ENCODE data around the gene PKP3. TPM values are rescaled to one million over a fixed set of nuclear protein-coding genes. Genes with fewer than 3 reads are reported as not detected.
"Not testable (repeated sequence)": the region's sequence is repeated elsewhere in the genome, so short reads cannot be mapped to it uniquely, and the experiment has no call there.

Gene PKP3
- total RNA-seq = not detected

DNA sequence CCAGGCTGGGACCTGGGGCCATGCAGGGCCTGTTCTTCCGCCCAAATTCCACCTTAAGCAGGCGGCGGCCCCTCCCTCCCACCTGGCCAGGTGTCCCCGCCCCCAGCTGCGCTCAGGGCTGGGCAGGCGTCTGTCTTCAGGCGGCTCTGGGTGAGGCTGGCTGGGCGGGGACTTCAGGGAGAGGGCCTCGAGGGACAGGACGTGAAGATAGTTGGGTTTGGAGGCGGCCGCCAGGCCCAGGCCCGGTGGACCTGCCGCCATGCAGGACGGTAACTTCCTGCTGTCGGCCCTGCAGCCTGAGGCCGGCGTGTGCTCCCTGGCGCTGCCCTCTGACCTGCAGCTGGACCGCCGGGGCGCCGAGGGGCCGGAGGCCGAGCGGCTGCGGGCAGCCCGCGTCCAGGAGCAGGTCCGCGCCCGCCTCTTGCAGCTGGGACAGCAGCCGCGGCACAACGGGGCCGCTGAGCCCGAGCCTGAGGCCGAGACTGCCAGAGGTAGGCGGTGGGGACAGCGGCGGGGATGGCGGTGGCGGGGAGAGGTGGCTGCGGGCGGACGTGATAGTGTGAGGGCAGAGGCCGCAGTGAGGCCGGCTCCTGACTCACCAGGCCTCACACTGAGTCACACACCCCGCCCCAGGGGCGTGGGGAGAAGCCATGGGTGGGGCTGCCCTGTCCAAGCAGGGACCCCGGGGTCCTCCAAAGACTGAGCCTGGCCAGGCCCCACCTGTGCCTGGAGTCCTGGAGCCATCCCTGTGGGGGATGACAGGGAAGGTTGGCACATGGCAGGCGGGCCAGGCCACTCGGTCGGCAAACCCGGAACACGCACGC is at the start of gene PKP3:
TSS of gene PKP3 (plus strand) at position 176 of the 824 bp plus-strand sequence. CDS start at position 260, 84 bp downstream.
- H3K9me3 ChIP-seq = no peaks in the 10 kb centered on the region
- no peak for DNase-seq (ENCODE audit: low spot score in 2 of 2)
- H3K4me1 ChIP-seq = peaks cover 4 to 8% of the 10 kb centered on the region in 2 donors
- TF ChIP-seq, protein P1, sequence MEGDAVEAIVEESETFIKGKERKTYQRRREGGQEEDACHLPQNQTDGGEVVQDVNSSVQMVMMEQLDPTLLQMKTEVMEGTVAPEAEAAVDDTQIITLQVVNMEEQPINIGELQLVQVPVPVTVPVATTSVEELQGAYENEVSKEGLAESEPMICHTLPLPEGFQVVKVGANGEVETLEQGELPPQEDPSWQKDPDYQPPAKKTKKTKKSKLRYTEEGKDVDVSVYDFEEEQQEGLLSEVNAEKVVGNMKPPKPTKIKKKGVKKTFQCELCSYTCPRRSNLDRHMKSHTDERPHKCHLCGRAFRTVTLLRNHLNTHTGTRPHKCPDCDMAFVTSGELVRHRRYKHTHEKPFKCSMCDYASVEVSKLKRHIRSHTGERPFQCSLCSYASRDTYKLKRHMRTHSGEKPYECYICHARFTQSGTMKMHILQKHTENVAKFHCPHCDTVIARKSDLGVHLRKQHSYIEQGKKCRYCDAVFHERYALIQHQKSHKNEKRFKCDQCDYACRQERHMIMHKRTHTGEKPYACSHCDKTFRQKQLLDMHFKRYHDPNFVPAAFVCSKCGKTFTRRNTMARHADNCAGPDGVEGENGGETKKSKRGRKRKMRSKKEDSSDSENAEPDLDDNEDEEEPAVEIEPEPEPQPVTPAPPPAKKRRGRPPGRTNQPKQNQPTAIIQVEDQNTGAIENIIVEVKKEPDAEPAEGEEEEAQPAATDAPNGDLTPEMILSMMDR (IDR thresholded peaks at IDR 0.05) = no peak
- no peaks in the 10 kb centered on the region for H3K36me3 ChIP-seq
- H3K4me3 ChIP-seq = no peak within 1 kb of the TSS
- intact Hi-C loops (cut with DNase I) = no loop called here
- no peak within 1 kb of the TSS for H3K27ac ChIP-seq
- H3K27me3 ChIP-seq = peaks cover 9% of the 10 kb centered on the region

- H3K4me3 ChIP-seq = no peak overlapping the region
- H3K4me1 ChIP-seq = no peaks in the 10 kb centered on the region
- no peaks in the 10 kb centered on the region for H3K27me3 ChIP-seq
- H3K27ac ChIP-seq = no peak overlapping the region
- H3K36me3 ChIP-seq = no peaks in the 10 kb centered on the region
- intact Hi-C loops (cut with DNase I) = no loop called here
- TF ChIP-seq, protein P1 (IDR thresholded peaks at IDR 0.05) = no peak
- DNase-seq (ENCODE audit: low spot score in 2 of 2) = no peak
- H3K9me3 ChIP-seq = no peaks in the 10 kb centered on the region
Measured at GRCh38 chr11:344836-345578, 49.0 kb upstream of the PKP3 start.

DNA sequence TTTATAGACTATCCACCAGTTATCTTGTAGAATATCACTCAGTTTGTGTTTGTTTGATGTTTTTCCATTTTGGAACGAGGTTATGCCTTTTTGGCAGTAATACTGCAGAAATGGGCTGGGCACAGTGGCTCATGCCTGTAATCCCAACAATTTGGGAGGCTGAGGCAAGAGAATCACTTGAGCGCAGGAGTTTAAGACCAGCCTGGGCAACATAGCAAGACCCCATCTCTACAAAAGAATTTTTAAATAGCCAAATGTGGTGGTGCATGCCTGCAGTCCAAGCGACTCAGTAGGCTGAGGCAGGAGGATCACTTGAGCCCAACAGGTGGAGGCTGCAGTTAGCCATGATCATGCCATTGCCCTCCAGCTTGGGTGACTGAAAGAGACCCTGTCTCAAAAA is 47.5 kb upstream of the PKP3 start:
- no peak overlapping the region for H3K4me3 ChIP-seq
- TF ChIP-seq, protein P1 (IDR thresholded peaks at IDR 0.05) = no peak
- no peak for DNase-seq (ENCODE audit: low spot score in 2 of 2)
- no peaks in the 10 kb centered on the region for H3K27me3 ChIP-seq
- no peaks in the 10 kb centered on the region for H3K36me3 ChIP-seq
- no peak overlapping the region for H3K27ac ChIP-seq
- intact Hi-C loops (cut with DNase I) = no loop called here
- H3K9me3 ChIP-seq = no peaks in the 10 kb centered on the region
- no peaks in the 10 kb centered on the region for H3K4me1 ChIP-seq

DNA sequence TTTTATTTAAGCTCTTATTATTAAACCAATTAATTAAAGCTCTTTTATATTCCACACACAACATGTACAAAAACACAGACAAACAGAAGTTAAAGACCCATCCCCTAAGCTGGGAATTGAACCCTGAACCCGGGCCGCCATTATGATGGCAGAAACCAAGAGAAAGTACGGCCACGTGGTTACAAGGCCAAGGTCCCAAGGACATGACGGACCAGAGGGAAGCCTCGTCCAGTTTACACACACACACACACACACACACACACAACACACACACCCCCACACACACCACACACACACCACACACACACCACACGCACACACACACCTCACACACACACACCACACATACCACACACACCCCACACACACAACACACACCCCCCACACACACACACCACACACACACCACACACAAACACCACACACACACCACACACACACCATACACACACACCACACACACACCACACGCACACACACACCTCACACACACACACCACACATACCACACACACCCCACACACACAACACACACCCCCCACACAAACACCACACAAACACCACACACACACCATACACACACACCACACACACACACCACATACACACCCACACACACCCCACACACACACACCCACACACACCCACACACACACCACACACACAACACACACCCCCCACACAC is 44.6 kb upstream of the PKP3 start:
- H3K9me3 ChIP-seq; DNase-seq (ENCODE audit: low spot score in 2 of 2); H3K27me3 ChIP-seq; intact Hi-C loops (cut with DNase I); H3K4me3 ChIP-seq; H3K27ac ChIP-seq; H3K36me3 ChIP-seq: not testable (repeated sequence)
- peaks cover 18 to 20% of the 10 kb centered on the region in 2 donors for H3K4me1 ChIP-seq

DNA sequence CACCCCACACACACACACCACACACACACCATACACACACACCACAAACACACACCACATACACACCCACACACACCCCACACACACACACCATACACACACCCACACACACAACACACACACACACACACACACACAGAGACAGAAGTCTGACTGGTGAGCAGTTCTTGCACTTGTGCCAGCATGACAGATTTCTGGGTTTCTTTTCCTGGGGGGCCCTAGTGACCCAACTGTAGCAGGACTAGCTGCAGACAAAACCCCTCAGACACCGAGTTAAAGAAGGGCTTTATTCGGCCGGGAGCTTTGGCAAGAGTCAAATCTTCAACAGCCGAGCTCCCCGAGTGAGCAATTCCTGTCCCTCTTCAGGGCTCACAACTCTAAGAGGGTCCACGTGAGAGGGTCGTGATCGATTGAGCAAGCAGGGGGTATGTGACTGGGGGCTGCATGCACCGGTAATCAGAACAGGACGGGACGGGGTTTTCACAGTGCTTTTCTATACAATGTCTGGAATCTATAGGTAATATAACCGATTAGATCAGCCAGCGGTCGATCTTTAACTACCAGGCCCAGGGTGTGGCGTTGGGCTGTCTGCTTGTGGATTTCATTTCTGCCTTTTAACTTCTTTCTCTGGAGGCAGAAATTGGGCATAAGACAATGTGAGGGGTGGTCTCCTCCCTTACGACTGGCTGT is 43.8 kb upstream of the PKP3 start:
- H3K4me3 ChIP-seq = not testable (repeated sequence)

DNA sequence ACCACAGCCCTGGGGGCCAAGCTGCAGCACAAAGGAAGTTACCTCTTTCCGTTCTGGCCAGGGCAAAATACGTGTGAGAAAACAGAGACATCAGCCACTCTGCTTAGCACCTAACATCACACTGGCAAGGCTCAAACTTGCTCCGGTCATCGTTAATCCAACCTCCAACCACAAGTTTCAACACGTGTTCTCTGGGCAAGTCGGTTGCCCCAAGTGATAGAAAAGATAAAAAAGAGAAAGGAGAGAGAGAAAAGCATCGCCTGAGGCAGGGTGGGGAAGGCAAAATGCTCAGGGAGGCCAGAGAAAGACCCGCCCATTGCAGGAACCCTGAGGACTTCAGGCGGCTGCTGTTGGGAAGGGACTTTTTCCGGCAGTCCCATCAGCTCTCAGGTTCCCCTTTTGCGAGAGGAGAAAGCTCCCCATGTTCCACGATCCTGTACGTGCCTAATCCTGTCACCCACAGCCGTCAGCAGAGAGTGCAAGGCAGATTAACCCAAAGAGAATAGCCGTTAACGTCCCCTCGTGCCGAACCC is 43.2 kb upstream of the PKP3 start:
- TF ChIP-seq, protein P1 (IDR thresholded peaks at IDR 0.05) = no peak
- H3K4me1 ChIP-seq = peaks cover 26 to 27% of the 10 kb centered on the region in 2 donors
- H3K27ac ChIP-seq = no peak overlapping the region
- no peak for DNase-seq (ENCODE audit: low spot score in 2 of 2)
- no peaks in the 10 kb centered on the region for H3K27me3 ChIP-seq
- no peaks in the 10 kb centered on the region for H3K36me3 ChIP-seq
- H3K4me3 ChIP-seq = no peak overlapping the region
- intact Hi-C loops (cut with DNase I) = no loop called here
- no peaks in the 10 kb centered on the region for H3K9me3 ChIP-seq

More for the DNA sequence above, 43.8 kb upstream of the PKP3 start:
- H3K9me3 ChIP-seq; H3K27ac ChIP-seq; DNase-seq (ENCODE audit: low spot score in 2 of 2); H3K36me3 ChIP-seq; intact Hi-C loops (cut with DNase I); H3K27me3 ChIP-seq: not testable (repeated sequence)
- peaks cover 20 to 22% of the 10 kb centered on the region in 2 donors for H3K4me1 ChIP-seq
